Measurements from ENCODE around the gene KEAP1.

DNA sequence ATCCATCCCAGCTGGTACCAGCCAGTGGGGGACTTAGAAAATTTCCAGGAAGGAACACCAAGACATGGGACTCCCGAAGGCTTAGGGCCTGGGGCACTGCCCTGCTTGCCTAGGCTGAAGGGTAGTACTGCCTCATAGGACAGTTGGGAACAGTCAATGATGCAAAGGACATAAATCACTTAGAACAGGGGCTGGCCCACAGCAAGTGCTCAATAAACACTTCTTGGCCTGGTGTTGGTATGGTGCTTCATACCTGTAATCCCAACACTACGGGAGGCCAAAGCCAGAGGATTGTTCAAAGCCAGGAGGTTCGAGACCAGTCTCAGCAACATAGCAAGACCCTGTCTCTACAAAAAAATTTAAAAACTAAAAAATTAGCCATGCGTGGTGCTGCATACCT, 5.8 kb downstream of the KEAP1 start:
- no peak for TF ChIP-seq POLR2A (IDR thresholded peaks at IDR 0.05; ENCODE audit: low read depth, low read length)
- TF ChIP-seq POLR2AphosphoS5 (IDR thresholded peaks at IDR 0.05; ENCODE audit: low read depth, low read length): no peak
